GM23248 (cell line): ENCODE measurements around the gene DNAI1. TPM values are rescaled to one million over a fixed set of nuclear protein-coding genes. Genes with fewer than 3 reads are reported as not detected.

ENCODE experiments used
- DNase-seq: peaks from one replicate; pipeline ENCODE4 v3.0.0-alpha.2; 2015
- H2AFZ ChIP-seq: fragments of 200-600 bp; sonication (generic); 2 replicates; pipeline ENCODE4 v1.6.1; 2016; ENCODE audit warnings: antibody characterized with exemption
- H3F3A ChIP-seq: fragments of 200-600 bp; sonication (generic); 2 replicates; pipeline ENCODE4 v1.6.1; 2016; ENCODE audit warnings: mild to moderate bottlenecking, antibody characterized with exemption, mixed run types; ENCODE audit not compliant: insufficient read depth
- H3K27ac ChIP-seq: fragments of 200-600 bp; sonication (generic); 2 replicates; pipeline ENCODE4 v1.5.1; 2016; ENCODE audit warnings: mild to moderate bottlenecking
- H3K27me3 ChIP-seq: fragments of 200-600 bp; sonication (generic); replicated peaks from 2 replicates; pipeline ENCODE4 v1.6.1; 2016; ENCODE audit warnings: mild to moderate bottlenecking; ENCODE audit not compliant: insufficient read depth
- H3K36me3 ChIP-seq: fragments of 200-600 bp; sonication (generic); 2 replicates; pipeline ENCODE4 v1.6.1; 2016; ENCODE audit warnings: low read depth, mild to moderate bottlenecking
- H3K4me1 ChIP-seq: fragments of 200-600 bp; sonication (generic); 2 replicates; pipeline ENCODE4 v1.6.1; 2016; ENCODE audit warnings: mild to moderate bottlenecking; ENCODE audit not compliant: insufficient read depth
- H3K4me2 ChIP-seq: fragments of 200-600 bp; sonication (generic); one replicate; pipeline ENCODE4 v1.6.1; 2016; ENCODE audit warnings: mild to moderate bottlenecking; ENCODE audit not compliant: unreplicated experiment
- H3K4me3 ChIP-seq: fragments of 200-600 bp; sonication (generic); 2 replicates; pipeline ENCODE4 v1.5.1; 2016; ENCODE audit warnings: mild to moderate bottlenecking
- H3K79me2 ChIP-seq: fragments of 200-600 bp; sonication (generic); 2 replicates; pipeline ENCODE4 v1.6.1; 2016; ENCODE audit warnings: mild to moderate bottlenecking; ENCODE audit not compliant: insufficient read depth
- H3K9ac ChIP-seq: fragments of 200-600 bp; sonication (generic); 2 replicates; pipeline ENCODE4 v1.6.1; 2016; ENCODE audit warnings: mild to moderate bottlenecking
- H3K9me2 ChIP-seq: fragments of 200-600 bp; sonication (generic); 2 replicates; pipeline ENCODE4 v1.6.1; 2016; ENCODE audit warnings: mixed run types, mild to moderate bottlenecking, moderate library complexity; ENCODE audit not compliant: insufficient read depth
- H3K9me3 ChIP-seq: fragments of 200-600 bp; sonication (generic); one replicate; pipeline ENCODE4 v1.6.1; 2017; ENCODE audit warnings: low read depth
- H4K20me1 ChIP-seq: fragments of 200-600 bp; sonication (generic); 2 replicates; pipeline ENCODE4 v1.6.0; 2016; ENCODE audit not compliant: insufficient read depth
- EZH2 ChIP-seq: fragments of 200-600 bp; sonication (generic); IDR thresholded peaks from 2 replicates; pipeline ENCODE4 v1.6.1; 2018; ENCODE audit warnings: antibody characterized with exemption, mild to moderate bottlenecking; ENCODE audit not compliant: insufficient read depth, poor library complexity, severe bottlenecking
- EZH2phosphoT487 ChIP-seq: fragments of 200-600 bp; sonication (generic); IDR thresholded peaks from 2 replicates; pipeline ENCODE4 v1.6.1; 2018; ENCODE audit warnings: antibody characterized with exemption, moderate library complexity, mild to moderate bottlenecking, low read depth; ENCODE audit not compliant: insufficient read depth
- WGBS, 2 experiments: methylation state at CpG; one replicate each; pipeline ENCODE4 v1.1.6; 2015 to 2017; ENCODE audit warnings: low lambda C conversion rate in 2 of 2, low coverage in 1 of 2; ENCODE audit errors: missing lambda C conversion rate in 2 of 2; 5-methylcytosine and 5-hydroxymethylcytosine counted together
- in situ Hi-C: fragments of 300-500 bp; cut with MboI; formaldehyde crosslinking; loops from 2 replicates; pipeline ENCODE4 v1.15.0; 2020
- polyA plus RNA-seq: library from polyadenylated mRNA; unstranded; fragments of >200 nt; fragmentation: Nextera tagmentation; extraction: Ambion mirVana; gene quantifications from 2 replicates; pipeline ENCODE4 v1.2.1, GENCODE V29; 2016
- total RNA-seq: library from RNA; depleted of rRNA; stranded (reverse); fragments of >200 nt; shearing (Covaris generic); gene quantifications from 2 replicates; pipeline ENCODE4 v1.2.3, GENCODE V29; 2014; rRNA removed

DNAI1 gene
- total RNA-seq, result not detected in 2 replicates
- not detected in 2 replicates for polyA plus RNA-seq

- Histone ChIP-seq H3K27ac (peak within 1 kb of the TSS; percentile 51), H3K4me1 (peaks cover 21% of the 10 kb centered on the region), H2AFZ (peak within 1 kb of the TSS; percentile 86), H4K20me1 (no peaks in the 10 kb centered on the region; the same call in 1 of the 2 replicates), H3K4me3 (peak within 1 kb of the TSS; percentile 78), H3K9me2 (no peaks in the 10 kb centered on the region), H3K36me3 (no peaks in the 10 kb centered on the region), H3K79me2 (peaks cover 43% of the 10 kb centered on the region), H3F3A (peaks cover 13% of the 10 kb centered on the region), H3K9ac (peak within 1 kb of the TSS; percentile 83), H3K4me2 (peak within 1 kb of the TSS; percentile 74), H3K9me3 (no peaks in the 10 kb centered on the region), H3K27me3 (no peaks in the 10 kb centered on the region)
- 1% methylated on average over 60 to 64 of the region's 94 CpGs for WGBS, 2 experiments
- peak; percentile 100 for DNase-seq
- in situ Hi-C loops, result no loop called here
- TF ChIP-seq EZH2phosphoT487 (no peak), EZH2 (no peak)
These were observed at the start of gene DNAI1, which contains the start of gene FAM219A for GRCh38 chr9:34458013-34458958. TSS of gene DNAI1 (plus strand) at chr9:34458805. CDS start at chr9:34459006, 201 bp downstream. TSS of gene FAM219A (minus strand) at chr9:34458570. CDS start at chr9:34458263, 307 bp downstream.

GRCh38 chr9:34409154-34409553 lies 49.5 kb upstream of the DNAI1 start:
- no peaks in the 10 kb centered on the region for H3K9me3 ChIP-seq
- H3K79me2 ChIP-seq, result no peaks in the 10 kb centered on the region
- peaks cover 5% of the 10 kb centered on the region; the same call in 1 of the 2 replicates for H3K36me3 ChIP-seq
- no peak overlapping the region for H3K9ac ChIP-seq
- H3K4me3 ChIP-seq, result no peak overlapping the region
- H2AFZ ChIP-seq, result no peak overlapping the region
- WGBS, 2 experiments, result 100% methylated on average over 2 of the region's 2 CpGs
- no peak for DNase-seq
- no peak overlapping the region for H3K27ac ChIP-seq
- peaks cover 14% of the 10 kb centered on the region; the same call in 1 of the 2 replicates for H4K20me1 ChIP-seq
- no peaks in the 10 kb centered on the region for H3K9me2 ChIP-seq
- no peak overlapping the region for H3K4me2 ChIP-seq
- in situ Hi-C loops, result loop anchor here (10.0 kb wide), 1 partner anchor 186 kb away; no protein-coding TSS in a partner anchor
- H3F3A ChIP-seq, result peaks cover 7% of the 10 kb centered on the region; the same call in 1 of the 2 replicates
- TF ChIP-seq EZH2phosphoT487 (no peak), EZH2 (no peak)
- H3K4me1 ChIP-seq, result peaks cover 10% of the 10 kb centered on the region; the same call in 1 of the 2 replicates
- H3K27me3 ChIP-seq, result no peaks in the 10 kb centered on the region

GRCh38 chr9:34412336-34412735 lies 46.3 kb upstream of the DNAI1 start:
- TF ChIP-seq EZH2 (no peak), EZH2phosphoT487 (no peak)
- Histone ChIP-seq H3K27ac (no peak overlapping the region), H4K20me1 (peaks cover 14% of the 10 kb centered on the region), H3K9ac (no peak overlapping the region), H3K36me3 (no peaks in the 10 kb centered on the region; the same call in 1 of the 2 replicates), H3K27me3 (no peaks in the 10 kb centered on the region), H3K9me3 (no peaks in the 10 kb centered on the region), H3K4me1 (no peaks in the 10 kb centered on the region), H2AFZ (no peak overlapping the region), H3F3A (no peaks in the 10 kb centered on the region), H3K4me2 (no peak overlapping the region), H3K79me2 (no peaks in the 10 kb centered on the region), H3K4me3 (no peak overlapping the region), H3K9me2 (no peaks in the 10 kb centered on the region)
- 90 to 100% methylated on average over 1 of the region's 1 CpG for WGBS, 2 experiments
- in situ Hi-C loops, result no loop called here
- no peak for DNase-seq

- Histone ChIP-seq H3K9me2 (no peaks in the 10 kb centered on the region), H4K20me1 (peaks cover 14% of the 10 kb centered on the region), H3K79me2 (no peaks in the 10 kb centered on the region), H3K9me3 (no peaks in the 10 kb centered on the region), H3K4me3 (no peak overlapping the region), H3K4me1 (no peaks in the 10 kb centered on the region), H3K9ac (no peak overlapping the region), H3K27ac (no peak overlapping the region), H2AFZ (no peak overlapping the region), H3K36me3 (no peaks in the 10 kb centered on the region; the same call in 1 of the 2 replicates), H3K4me2 (no peak overlapping the region), H3K27me3 (no peaks in the 10 kb centered on the region), H3F3A (no peaks in the 10 kb centered on the region)
- no peak for TF ChIP-seq EZH2phosphoT487
- no peak for TF ChIP-seq EZH2
- in situ Hi-C loops, result no loop called here
- WGBS, 2 experiments, result 13% methylated on average over 6 of the region's 6 CpGs
- DNase-seq, result peak; percentile 57
These were observed 45.3 kb upstream of the DNAI1 start for GRCh38 chr9:34413231-34413852.
